NCI-H187 (cell line): ENCODE results near the gene TBC1D4.
"Not testable (repeated sequence)": the region's sequence is repeated elsewhere in the genome, so short reads cannot be mapped to it uniquely, and the experiment has no call there.

Source experiments
- DNase-seq, 2 experiments: peaks; one replicate each; lab custom pipeline; 2025; lab: John Stamatoyannopoulos, UW

The TBC1D4 gene

DNA sequence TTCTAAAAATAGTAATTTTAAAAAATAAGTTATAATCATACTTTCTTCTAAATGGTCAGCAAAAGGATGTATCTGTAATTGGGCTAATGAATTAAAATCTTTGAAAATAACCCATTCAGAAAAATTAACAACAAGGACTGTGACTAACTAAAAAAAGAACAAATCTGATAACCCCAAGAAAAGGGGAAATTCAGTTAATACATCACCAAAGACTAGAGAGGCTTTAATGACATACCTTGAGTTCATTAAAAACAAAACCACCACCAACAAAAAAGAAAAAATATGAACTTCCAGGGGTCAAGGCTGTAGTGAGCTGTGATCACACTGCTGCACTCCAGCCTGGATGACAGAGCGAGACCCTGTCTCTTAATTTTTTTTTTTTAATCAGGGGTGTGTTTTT, 121.8 kb downstream of the TBC1D4 start:
- no peak for DNase-seq

DNA sequence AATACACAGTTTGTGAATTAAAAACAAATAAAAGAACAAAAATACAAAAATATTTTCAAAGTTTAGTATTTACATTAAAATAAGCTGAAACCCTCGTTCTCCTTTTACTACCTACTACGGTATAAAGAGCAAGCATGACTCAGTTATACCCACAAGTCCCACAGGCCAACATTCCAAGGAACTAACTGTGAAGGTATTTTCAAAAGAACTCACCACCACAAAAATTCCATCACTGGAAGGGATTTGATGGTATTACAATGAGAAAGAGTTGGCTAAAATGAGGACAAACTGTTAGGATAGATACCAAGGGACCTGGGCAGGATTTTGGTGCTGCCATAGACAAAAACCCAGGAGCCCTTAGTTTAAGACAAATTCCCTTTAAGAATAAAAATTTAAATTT, 122.7 kb downstream of the TBC1D4 start:
- no peak for DNase-seq

DNA sequence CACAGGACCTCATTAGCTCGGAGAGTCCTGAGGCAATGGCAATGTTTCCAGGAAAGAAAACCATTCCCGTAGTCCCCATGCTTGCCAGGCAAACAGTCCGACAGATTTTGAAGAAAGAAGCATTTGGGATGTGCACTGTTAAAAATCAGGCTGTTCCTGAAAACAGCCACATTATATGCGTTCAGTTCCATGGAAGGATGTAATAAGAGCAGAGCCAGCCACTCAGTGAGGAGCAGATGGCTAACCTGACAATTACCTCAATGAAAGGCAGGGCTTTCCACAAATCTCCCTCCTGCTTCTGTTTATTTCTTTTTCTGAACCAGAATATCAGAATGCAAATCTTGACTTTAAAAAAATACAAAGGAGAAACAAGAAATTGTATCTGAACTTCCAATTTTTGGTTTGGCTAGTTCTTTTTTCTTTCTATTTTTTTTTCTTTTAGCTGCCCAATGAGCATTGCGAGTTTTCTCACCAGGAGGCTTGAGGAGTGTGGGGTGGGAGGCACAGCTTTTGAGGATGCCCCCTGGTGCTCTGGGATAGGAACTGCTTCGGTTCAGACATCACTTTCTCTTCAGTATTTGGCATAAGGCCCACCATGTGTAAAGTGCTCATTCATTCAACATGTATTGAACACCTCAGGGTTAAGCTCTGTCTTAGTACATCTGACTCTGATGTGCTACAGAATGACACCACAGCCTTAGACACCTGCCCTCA, 124.2 kb downstream of the TBC1D4 start:
- DNase-seq, result no peak

DNA sequence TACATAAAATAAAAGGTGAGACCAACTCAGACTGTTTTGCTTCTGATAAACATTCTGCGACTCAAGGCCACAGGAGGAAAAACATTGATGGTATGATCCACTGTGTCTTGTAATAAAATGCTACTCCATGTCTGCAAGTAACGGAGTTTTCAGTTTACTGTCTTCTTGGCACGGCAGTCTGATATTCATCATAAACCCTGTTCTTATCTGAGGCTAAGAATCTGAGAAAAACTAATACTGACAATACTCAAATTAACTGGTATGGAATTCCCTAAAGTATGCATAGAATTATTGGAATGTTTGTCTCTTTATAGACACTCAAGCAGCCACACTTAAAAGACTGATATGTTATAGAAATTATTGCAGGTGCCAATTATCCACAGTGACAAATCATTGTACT, 125.5 kb downstream of the TBC1D4 start:
- DNase-seq, result no peak

DNA sequence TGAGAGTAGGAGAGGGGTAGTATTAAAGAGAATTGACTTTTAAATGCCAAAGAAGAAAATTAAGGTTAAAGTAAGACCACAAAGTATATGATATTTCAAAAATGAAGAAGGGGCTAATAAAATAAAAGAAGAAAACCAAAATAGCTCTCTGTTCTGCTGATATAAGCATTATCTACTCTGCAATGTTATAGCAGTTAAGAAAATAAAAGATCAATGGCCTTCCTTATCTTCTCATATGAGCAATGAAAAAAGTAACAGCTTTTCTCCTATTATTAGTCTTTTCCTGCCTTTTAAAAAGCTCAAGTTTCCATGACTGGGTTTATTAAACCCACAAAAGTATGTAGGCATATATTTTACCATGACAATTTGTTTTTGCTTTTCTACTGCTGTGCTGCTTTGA, 126.4 kb downstream of the TBC1D4 start:
- DNase-seq, result no peak

DNA sequence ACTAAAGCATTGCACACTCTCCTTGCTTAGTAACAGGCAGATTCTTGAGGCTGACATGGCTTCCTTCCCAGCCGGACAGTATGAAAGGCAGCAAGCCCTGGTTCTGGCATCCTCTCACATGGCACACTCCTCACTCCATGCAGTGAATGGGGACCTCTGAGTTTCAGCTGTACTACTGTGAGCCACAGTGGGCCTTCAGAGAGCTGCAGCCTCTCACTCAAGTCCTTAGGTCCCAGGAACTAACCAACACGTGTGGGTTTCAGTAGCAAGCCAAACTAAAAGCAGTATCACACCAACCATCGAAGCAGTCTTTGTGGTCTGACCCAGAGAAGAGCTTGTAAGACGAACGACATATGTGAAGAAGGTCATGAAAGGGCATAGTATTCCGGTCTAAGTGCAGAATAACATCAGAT, 128.2 kb downstream of the TBC1D4 start:
- no peak for DNase-seq

DNA sequence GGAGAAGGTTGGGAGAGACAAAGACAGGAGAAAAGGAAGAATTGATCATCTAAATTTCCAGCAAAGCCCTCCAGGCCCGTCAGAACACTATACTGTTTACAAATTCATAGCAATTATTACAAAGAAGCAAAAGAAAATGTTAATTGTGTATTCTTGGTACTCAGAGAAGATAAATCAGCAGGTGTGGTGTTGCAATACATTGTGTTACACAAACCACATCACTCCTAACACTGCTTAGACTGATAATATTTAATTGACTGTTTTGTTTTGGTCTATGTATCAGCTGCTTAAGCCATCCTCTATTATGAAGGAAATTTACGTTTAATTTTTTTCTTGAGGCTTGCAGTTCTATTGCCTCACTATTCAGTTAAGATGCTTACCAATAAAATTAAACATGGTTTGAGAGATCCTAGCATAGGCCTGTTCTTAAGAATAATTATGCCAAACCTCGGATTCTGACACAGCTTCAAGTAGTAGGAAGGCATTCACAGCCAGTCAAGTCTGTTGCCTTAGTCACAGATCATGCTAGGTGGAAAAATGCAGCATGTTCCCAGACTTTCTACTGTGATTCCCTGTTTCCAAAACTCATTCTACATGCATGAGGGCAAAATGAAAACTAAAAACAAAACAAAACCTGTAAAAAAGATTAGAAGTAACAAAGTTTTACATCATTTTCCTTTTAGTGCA, 129.2 kb downstream of the TBC1D4 start:
- DNase-seq, result no peak

DNA sequence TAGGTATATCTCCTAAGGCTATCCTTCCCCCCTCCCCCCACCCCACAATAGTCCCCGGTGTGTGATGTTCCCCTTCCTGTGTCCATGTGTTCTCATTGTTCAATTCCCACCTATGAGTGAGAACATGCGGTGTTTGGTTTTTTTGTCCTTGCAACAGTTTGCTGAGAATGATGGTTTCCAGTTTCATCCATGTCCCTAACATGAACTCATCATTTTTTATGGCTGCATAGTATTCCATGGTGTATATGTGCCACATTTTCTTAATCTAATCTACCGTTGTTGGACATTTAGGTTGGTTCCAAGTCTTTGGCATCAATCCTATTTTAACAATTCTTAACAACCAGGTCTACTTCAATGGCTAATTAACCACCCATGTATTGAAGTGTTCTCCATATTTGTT, 130.4 kb downstream of the TBC1D4 start:
- not testable (repeated sequence) for DNase-seq

DNA sequence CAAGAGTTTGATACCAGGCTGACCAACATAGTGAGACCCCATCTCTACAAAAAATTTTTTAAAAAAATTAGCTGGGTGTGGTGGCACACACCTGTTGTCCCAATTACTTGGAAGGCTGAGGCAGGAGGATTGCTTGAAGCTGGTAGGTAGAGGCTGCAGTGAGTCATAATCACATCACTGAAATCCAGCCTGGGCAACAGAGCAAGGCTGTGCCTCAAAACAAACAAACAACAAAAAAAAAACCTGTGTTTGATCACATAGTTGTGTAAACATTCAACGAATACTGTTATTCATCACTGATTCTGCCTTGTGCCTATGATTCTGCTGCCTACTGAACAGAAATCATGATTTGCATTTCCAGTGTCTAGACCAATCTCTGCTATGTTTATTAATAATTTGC, 134.0 kb downstream of the TBC1D4 start:
- DNase-seq, result no peak

DNA sequence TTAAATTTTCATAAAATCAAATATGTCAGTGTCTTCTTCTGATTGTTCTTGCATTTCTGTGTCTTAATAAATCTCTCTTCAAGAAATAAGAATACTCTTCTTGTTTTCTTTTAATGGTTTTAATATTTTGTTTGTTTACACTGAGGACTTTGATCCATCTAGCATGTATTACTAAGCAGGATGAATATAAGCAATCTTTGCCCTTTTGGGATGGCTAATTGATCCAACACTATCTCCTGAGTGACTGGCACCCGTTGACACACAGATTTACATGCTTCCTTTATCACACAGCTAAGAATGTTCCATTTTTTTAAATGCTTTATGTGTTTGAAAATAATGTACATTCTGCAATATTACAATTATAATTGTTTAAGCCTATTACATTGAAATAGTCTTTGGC, 134.5 kb downstream of the TBC1D4 start:
- no peak for DNase-seq

DNA sequence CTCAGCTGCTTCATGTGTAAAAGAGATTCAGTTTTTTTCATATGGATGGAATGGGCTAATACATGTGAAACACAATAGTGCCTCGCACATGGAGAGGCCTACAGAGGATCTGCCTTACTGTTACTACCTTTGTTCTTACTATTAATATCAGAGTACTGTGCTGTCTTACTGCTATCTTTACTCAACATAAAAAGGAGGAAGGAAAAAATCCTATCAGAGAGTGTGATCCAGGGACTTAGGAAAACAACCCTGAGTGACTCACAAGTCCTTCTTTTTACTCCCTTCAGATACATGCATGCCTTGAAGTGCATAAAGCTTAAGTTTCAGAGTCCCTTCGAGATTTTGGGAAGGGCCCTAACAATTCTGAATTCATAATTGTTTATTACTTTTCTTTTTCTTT, 136.8 kb downstream of the TBC1D4 start:
- DNase-seq, result no peak

DNA sequence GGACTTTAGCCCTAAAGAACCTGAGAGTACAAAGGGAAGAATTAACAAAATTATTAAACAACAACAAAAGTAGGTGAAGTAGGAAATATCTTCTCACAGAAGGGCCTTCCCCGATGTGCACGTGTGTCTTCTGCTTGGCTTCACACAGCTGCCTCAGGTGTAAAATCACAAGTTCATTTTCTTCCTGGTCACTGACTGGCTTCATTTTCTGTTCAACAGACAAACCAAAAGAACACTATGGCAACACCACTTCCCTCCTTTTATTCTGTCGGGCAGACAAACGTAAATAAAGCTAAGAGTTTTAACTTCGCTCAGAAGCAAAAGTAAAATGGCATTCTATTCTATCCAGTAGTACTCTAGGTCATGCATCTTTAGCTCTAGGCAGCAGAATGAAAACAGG, 140.9 kb downstream of the TBC1D4 start:
- no peak for DNase-seq

DNA sequence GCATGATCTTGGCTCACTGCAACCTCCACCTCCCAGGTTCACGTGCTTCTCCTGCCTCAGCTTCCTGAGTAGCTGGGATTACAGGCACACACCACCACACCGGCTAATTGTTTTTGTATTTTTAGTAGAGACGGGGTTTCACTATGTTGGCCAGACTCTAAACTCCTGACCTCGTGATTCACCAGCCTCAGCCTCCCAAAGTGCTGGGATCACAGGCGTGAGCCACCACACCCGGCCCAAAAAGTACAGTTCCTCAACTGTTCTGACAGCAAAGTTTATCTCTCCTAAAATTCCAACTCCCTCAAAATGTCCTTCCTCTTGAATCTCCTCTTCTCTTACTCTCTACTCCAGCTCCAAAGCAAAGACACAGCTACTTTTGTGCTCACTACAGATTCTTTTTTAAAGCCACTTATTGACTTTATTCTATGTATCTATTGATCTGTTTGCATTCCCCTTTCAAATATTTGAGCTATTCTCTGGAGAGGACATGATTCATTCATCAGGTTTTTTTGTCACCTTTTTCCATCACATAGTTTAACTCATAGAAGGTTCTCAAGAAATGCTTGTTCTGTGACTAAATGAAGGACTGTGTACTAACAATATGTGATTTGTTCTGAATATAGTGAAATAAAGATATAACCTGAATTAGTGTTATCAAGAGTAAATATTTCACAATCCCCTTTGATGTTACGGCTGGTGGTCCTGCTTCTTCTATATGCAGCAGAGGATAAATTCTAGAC, 142.2 kb downstream of the TBC1D4 start:
- DNase-seq, result no peak

DNA sequence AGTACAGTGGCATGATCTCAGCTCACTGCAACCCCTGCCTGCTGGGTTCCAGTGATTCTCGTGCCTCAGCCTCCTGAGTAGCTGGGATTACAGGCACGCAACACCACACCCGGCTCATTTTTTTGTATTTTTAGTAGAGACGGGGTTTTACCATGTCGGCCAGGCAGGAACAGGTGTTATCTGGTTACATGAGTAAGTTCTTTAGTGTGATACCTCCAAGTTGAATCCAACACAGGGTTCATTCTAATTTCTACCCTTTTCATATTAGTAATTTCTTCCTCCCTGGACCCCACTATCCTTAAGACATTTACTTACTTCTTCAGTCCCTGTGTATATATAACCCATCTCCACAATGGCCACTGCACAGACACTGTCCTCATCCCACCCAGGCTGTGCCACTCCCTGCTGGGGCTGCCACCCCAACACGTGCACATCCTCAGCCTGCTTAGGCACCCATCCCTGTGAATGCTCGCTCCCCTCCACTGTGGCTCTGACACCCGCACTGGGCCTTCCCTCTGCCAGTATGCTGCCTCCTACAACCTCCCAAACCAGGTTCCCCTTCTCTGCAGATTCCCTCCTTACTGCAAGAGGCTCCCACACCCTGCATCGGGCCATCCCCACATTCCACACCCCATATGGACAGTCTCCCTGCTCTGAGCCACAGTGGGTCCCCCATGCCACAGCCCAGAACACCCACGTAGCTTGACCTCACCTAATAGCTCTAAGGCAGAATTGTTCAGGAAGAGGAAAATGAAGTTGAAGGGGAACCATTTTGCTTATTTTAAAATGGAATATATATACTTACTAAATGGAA, 147.1 kb downstream of the TBC1D4 start:
- DNase-seq, result no peak

DNA sequence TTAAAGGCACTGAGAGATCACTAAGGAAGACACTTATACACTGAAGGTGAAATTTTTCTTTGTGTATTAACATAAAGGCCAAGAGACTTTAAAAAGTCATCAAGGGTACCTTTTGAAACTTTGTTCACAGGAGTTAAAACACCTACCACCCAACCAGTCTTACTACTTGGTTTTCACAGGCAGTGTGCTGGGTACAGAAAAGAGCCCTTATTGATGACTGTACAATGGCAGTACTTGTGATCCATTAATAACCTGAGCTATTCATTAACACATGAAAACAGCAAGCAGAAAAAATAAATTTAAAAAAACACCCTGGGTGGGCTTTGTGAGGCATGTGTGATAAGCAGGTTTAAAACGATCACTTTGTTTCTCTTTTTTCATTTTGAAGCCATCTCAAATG, 148.9 kb downstream of the TBC1D4 start:
- no peak for DNase-seq

DNA sequence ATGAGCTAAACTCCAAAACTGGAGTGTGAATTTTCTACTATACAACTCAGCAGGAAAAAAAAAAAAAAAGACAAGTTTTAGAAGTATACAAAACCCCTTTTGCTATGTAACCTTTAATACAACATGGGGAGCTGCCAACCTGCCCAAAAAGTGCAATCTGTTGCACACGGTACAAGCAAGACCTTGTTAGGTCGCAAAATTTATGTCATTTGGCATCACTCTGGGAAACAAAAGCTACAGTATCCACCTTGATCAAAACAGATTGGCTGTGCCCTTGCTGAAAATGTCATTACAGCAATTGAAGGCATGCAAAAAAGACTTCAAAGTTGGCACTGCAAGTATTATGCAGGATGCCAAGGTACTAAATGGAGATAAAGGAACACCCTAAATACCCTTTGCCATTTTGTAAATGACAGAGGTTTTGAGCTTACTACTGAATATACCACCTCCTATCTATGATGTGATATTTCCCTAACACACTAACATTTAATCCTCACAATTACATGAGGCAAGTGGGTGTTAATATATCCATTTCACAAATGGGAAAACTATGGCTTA, 150.1 kb downstream of the TBC1D4 start:
- DNase-seq, result no peak

DNA sequence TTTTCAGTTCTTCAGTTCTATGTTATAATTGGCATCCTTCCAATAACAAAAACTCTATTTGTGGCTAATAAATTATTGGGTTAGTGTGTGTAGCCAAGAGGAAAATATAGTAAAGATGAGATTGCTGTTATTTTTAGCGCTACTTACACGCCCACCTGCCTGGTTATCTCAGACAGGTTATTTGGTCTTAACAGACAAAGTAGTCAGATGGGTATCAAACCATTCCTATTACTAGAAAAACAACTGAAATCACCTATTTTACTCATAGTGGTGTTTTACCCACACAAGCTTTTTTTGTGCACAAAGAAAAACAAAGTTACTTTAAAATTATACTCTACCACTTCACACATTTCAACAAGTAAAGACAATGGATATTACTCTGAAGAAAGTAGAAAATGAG, 151.2 kb downstream of the TBC1D4 start:
- DNase-seq, result no peak

DNA sequence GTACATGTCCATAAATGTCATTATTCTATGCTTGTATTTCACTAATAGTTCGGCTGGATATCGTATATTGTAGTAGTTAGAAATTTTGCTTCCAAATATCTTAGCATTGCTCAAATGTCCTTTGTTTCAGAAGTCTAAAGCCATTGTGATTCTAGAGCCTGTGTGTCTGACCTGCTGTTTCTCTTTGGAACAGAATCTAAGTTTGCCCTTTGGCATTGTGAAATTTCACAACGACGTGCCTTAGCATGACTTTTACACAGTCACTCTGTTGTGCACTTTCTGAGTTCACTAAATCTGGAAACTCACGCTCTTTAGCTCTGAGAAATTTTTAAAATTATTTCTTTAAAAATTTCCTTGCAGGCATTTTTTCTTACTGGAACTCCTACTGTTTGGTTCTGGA, 152.2 kb downstream of the TBC1D4 start:
- DNase-seq, result no peak

DNA sequence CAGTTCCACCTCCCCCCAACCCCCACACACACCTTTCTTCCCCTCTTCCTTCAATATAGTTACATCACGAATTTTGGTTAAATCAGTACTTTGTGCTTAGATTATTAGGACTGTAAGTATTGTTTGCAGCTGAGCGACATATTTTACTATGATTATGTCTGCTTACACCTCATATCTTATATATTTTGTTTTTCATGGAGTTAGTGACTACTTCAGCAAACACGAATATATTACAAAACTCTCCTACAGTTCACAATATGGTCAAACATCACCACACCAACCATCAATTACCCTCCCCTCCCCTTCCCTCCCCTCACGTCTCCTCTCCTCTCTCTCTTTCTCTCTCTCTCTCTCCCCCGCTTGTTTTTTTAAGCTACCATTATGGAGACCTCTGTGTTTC, 152.9 kb downstream of the TBC1D4 start:
- DNase-seq, result no peak

DNA sequence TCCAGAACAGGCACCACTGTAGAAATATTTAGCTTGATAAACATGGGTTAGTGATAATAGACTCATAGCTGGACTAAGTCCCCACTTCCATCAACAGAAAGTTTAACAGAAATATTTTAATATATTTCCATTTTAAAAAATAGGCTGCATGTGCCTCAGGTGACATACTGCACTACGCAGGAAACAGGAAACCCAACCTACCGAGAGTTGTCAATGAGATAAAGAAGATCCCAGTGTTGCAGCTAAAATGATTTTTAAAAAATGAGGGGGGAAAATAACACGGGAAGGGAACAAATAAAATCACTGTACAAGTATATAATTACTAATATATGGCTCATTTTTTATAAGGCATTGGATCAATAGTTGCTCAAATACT, 154.8 kb downstream of the TBC1D4 start:
- no peak for DNase-seq

DNA sequence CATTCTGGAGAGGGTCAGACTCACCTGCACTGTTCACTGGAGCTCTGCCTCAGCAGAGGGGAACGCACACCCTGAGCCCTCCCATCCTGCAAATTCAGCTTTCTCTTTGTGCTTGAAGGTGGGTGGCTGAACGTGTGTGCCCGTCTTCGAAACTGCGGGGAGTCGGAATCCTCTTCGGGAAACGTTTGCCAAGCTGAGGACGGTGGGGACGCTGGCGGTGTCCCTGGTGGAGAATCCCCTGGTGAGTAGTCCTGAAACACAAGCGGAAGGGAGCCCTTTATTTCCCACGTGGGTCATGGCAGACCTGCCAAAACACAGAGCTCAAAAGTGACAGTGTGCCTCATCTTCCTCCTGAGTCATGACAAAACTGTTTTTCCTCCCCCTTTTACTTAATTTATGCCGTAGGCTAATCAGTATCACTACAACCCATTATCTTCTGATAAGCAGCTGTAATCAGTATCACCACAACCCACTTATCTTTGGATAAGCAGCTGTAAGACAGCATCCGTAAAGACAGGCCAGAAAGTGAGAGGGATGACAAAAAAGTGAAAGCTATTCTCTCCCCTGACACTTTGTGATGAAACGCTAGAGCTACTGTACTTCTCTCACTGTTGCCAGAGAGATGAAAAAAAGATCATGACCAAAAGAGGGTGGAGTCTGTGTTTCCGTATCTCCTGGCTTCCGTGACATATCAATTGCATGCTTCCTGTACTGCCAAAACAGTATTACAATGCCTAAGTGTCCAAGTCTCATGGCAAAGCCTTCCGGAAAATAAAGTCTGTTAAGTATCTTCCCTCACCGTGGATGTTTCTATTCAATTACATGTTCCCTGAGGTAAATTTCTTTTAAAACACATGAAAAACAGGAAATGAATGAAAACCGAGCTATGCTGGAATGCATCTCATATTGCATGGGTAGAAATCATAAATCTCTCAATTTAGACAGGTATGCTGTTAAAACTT, 155.5 kb downstream of the TBC1D4 start:
- no peak for DNase-seq
